Left ventricle myocardium inferior (tissue), 1 donor: Measurements from ENCODE around the gene HAUS6. TPM values are rescaled to one million over a fixed set of nuclear protein-coding genes. Genes with fewer than 3 reads are reported as not detected.

Experiments used
- DNase-seq: peaks from one replicate; pipeline ENCODE4 v3.0.0-alpha.2; 2020
- H3K27ac ChIP-seq: fragments of 200-600 bp; replicated peaks from 2 replicates; pipeline ENCODE4 v1.8.0; 2021
- H3K27me3 ChIP-seq: fragments of 200-600 bp; 2 replicates; pipeline ENCODE4 v1.8.0; 2021; ENCODE audit warnings: low read depth
- H3K36me3 ChIP-seq: fragments of 200-600 bp; 2 replicates; pipeline ENCODE4 v1.8.0; 2021
- H3K4me1 ChIP-seq: fragments of 200-600 bp; 2 replicates; pipeline ENCODE4 v1.8.0; 2021
- H3K4me3 ChIP-seq: fragments of 200-600 bp; 2 replicates; pipeline ENCODE4 v1.8.0; 2021; ENCODE audit warnings: mild to moderate bottlenecking, moderate library complexity
- H3K9me3 ChIP-seq: fragments of 200-600 bp; replicated peaks from 2 replicates; pipeline ENCODE4 v1.8.0; 2021
- intact Hi-C: fragments of 100-400 bp; cut with micrococcal nuclease; formaldehyde crosslinking; loops from one replicate; pipeline ENCODE4 v1.11.0; 2022
- total RNA-seq: library from RNA; stranded (reverse); fragmentation: NEBNext Ultra II Directional; extraction: Animal tissue kit (Norgen Biotek cat#: 25700); gene quantifications from one replicate; pipeline ENCODE4 v1.2.1, GENCODE V29; 2021
- TF ChIP-seq, protein P1 (sequence below): fragments of 200-600 bp; IDR thresholded peaks from 2 replicates; pipeline ENCODE4 v1.8.0; 2021; ENCODE audit warnings: antibody characterized with exemption, mild to moderate bottlenecking, borderline replicate concordance
- donor health status: DM: no; HTN: yes; CAD: no; lungs with severe emphysema.

Gene HAUS6
- total RNA-seq, 1 donor from 2014 or later, result 5.6 TPM

DNA sequence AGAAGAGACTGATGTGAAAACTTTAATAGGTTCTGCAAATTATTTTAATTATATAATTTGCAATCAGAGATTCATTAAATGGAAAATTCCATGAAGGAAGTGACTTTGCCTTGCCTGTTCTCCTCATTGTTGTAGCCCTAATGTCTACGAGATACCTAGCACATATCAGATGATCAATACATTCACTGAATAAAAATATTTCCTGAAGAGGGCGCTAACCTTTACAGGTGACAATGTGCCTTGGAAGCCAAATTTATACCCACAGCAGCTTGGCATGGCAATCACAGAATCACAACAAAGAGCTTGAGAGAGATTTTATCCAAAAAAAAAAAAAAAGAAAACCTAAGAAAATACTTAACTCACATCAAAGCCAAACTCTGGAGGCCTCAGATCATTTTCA is 17.4 kb downstream of the HAUS6 start:
- DNase-seq, result no peak
- TF ChIP-seq, protein P1, sequence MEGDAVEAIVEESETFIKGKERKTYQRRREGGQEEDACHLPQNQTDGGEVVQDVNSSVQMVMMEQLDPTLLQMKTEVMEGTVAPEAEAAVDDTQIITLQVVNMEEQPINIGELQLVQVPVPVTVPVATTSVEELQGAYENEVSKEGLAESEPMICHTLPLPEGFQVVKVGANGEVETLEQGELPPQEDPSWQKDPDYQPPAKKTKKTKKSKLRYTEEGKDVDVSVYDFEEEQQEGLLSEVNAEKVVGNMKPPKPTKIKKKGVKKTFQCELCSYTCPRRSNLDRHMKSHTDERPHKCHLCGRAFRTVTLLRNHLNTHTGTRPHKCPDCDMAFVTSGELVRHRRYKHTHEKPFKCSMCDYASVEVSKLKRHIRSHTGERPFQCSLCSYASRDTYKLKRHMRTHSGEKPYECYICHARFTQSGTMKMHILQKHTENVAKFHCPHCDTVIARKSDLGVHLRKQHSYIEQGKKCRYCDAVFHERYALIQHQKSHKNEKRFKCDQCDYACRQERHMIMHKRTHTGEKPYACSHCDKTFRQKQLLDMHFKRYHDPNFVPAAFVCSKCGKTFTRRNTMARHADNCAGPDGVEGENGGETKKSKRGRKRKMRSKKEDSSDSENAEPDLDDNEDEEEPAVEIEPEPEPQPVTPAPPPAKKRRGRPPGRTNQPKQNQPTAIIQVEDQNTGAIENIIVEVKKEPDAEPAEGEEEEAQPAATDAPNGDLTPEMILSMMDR, result peak; percentile 38
- Histone ChIP-seq H3K9me3 (no peaks in the 10 kb centered on the region), H3K36me3 (peaks cover 91% of the 10 kb centered on the region), H3K27me3 (no peaks in the 10 kb centered on the region), H3K4me1 (no peaks in the 10 kb centered on the region), H3K4me3 (no peak overlapping the region), H3K27ac (no peak overlapping the region)
- intact Hi-C loops, result no loop called here

DNA sequence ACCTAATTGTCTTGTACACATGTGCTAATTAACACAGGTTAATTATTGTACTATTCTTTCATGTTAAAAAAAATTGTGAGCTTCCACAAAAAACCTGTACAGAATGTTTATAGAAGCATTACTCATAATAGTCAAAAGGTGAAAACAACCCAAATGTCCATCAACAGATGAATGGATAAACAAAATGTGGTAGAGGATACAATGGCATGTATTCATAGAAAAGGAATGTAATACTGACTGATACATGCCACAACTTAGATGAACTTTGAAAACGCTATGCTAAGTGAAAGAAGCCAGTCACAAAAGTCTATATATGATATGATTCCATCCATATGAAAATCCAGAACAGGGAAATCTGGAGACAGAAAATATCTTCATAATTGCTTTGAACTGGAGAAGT is 27.9 kb downstream of the HAUS6 start:
- Histone ChIP-seq H3K4me1 (no peaks in the 10 kb centered on the region), H3K27me3 (no peaks in the 10 kb centered on the region), H3K27ac (no peak overlapping the region), H3K36me3 (peaks cover 97% of the 10 kb centered on the region), H3K4me3 (no peak overlapping the region), H3K9me3 (no peaks in the 10 kb centered on the region)
- DNase-seq, result no peak
- TF ChIP-seq, protein P1, result no peak
- intact Hi-C loops, result loop anchor here (10.0 kb wide), 1 partner anchor 280 kb away; no protein-coding TSS in a partner anchor

DNA sequence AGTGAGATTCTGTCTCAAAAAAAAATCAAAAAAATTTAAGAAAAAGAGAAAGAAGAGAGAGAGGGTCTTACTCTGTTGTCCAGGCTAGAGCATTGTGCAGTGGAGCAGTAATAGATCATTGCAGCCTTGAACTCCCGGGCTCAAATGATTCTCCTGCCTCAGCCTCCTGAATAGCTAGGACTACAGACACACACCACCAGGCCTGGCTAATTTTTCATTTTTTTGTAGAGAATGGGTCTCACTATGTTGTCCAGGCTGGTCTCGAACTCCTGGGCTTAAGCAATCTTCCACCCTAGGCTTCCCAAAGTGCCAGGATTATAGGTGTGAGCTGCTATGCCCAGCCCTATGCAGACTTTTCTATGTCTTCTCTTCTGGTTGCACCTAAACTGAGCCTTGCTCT is 28.5 kb downstream of the HAUS6 start:
- intact Hi-C loops, result loop anchor here (10.0 kb wide), 1 partner anchor 281 kb away; no protein-coding TSS in a partner anchor

DNA sequence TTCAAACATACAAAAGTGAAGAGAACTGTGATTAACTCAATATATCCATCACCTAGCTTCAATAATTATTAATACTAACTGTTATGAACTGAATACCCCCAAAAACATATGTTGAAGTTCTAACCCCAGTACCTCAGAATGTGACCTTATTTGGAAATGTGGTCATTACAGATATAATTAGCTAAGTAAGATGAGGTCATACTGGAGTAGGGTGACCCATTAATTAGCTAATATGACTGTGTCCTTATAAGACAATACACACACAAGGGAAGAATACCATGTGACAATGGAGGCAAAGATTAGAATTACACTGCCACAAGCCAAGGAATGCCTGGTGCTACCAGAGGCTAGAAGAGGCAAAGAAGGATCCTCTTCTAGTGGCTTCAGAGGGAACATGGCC is 45.7 kb downstream of the HAUS6 start:
- TF ChIP-seq, protein P1, result no peak
- Histone ChIP-seq H3K9me3 (no peaks in the 10 kb centered on the region), H3K27ac (no peak overlapping the region), H3K4me3 (no peak overlapping the region), H3K36me3 (peaks cover 59% of the 10 kb centered on the region), H3K27me3 (no peaks in the 10 kb centered on the region), H3K4me1 (peaks cover 16% of the 10 kb centered on the region)
- intact Hi-C loops, result no loop called here
- no peak for DNase-seq

More for the DNA sequence above, 28.5 kb downstream of the HAUS6 start:
- TF ChIP-seq, protein P1, result no peak
- Histone ChIP-seq H3K36me3 (peaks cover 97% of the 10 kb centered on the region), H3K4me3 (no peak overlapping the region), H3K9me3 (no peaks in the 10 kb centered on the region), H3K4me1 (no peaks in the 10 kb centered on the region), H3K27ac (no peak overlapping the region), H3K27me3 (no peaks in the 10 kb centered on the region)
- no peak for DNase-seq

DNA sequence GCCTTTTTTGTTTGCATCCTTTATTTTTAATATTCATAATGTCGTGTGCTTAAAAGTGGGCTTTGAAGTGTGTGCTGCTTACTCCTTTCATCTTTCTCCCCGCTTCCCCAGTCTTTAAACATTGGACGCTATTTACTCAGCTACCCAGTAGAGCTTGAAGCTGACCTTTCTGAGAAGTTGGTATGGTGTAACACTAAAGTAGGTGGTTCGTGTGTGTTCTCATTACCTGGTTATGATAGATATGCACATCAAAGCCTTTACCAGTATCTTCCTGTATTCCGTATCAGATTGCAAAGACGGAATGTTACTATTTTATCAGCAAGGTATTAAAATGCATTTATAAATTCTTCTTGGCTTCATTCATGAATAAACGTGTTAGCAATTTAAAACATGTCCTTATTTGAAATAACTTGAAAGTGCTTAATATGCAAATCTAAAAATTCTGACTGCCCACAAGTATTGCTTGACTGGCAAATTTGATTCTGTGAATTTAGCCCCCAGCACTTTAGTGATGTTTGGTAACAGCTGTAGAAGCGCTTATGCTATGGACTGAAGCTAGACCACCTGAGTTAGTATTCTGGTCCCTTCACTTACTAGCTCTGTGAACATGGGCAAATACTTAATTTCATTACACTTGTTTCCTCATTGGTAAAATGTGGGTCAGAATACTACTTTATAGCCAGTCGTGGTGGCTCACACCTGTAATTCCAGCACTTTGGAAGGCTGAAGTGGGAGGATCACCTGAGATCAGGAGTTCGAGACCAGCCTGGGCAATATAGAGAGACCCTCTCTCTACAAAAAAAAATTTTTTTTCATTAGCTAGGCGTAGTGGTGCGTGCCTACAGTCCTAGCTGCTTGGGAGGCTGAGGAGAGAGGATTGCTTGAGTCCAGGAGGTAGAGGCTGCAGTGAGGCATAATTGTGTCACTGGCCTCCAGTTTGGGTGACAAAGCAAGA is 51.8 kb downstream of the HAUS6 start:
- intact Hi-C loops, result no loop called here
- H3K4me3 ChIP-seq, result peak overlapping the region; percentile 94
- no peaks in the 10 kb centered on the region for H3K27me3 ChIP-seq
- DNase-seq, result no peak
- peak overlapping the region; percentile 96 for H3K27ac ChIP-seq
- no peaks in the 10 kb centered on the region for H3K9me3 ChIP-seq
- peaks cover 53% of the 10 kb centered on the region for H3K4me1 ChIP-seq
- peaks cover 11% of the 10 kb centered on the region for H3K36me3 ChIP-seq
- TF ChIP-seq, protein P1, result no peak
